ENCODE data around the gene CST3.
"Not testable (repeated sequence)": the region's sequence is repeated elsewhere in the genome, so short reads cannot be mapped to it uniquely, and the experiment has no call there.

CST3 gene, protein sequence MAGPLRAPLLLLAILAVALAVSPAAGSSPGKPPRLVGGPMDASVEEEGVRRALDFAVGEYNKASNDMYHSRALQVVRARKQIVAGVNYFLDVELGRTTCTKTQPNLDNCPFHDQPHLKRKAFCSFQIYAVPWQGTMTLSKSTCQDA

DNA sequence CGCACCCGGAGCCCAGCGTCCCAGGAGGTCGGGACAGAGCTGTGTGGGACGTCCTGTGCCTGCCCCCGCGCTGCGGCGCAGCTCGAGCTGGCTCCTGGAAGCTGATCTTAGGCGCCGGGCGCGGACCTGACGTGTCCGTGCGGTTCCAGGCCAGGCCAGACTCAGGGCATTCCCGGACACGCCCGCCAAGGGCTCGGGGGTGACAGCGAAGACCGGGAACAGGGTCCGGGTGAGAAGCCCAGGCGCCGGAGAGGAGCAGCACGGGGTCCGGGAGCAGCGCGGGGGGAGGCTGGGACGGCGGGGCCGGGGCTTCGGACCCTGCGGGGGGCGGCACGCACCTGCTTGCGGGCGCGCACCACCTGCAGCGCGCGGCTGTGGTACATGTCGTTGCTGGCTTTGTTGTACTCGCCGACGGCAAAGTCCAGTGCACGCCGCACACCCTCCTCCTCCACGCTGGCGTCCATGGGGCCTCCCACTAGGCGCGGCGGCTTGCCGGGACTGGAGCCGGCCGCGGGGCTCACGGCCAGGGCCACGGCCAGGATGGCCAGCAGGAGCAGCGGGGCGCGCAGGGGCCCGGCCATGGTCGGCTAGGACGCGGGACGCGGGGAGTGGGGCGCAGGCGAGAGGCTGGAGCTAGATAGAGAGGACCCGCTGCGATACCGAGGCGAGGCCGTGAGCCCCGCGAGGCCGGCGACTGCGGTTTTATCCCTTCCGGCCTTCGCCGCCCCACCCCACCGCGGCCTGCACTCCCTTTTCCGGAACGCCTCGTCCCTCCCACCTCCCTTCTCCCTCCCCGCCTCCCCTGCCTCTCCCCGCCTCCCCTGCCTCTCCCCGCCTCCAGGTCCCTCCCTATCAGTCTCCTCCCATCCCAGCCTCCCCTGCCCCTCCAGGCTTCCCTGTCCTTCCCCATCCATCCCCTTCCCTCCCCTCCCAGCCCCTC, at the start of gene CST3:
CST3 (minus strand) TSS at position 674 of the 940 bp plus-strand sequence; CDS start at position 581, 93 bp downstream.
- no peak for DNase-seq

DNA sequence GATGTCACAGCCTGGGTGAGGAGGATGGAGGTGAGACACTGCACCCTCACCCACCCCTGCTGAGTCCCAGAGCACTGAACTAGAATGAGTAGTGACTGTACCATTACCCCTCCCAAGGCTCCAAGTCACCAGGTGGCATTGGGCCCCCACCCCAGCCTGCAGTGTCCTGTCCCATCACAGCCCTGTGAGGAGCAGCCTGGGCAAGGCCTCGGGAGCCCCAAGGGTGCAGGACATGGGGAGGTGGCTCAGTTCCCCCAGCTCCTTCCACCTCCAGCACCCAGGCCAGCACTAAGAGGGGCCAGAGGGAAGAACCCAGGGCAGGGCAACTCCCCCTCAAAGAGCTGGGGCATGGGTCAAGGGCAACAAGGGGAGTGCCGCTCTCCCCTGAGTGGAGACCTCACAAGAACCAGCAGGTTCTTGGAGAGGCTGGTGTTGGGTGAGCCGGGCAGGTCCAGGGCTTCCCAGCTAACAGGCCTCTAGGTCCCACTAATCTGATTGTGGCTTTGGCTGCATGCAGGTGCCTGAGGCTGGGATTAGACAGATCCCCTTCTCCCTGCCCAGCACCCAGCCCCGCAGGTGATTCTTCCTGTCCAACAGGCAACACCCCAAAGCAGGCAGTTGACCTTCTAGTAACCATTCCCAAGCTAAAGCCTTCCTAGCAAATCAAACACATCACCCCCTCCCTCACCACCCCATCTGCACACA, 48.4 kb upstream of the CST3 start:
- DNase-seq: no peak

DNA sequence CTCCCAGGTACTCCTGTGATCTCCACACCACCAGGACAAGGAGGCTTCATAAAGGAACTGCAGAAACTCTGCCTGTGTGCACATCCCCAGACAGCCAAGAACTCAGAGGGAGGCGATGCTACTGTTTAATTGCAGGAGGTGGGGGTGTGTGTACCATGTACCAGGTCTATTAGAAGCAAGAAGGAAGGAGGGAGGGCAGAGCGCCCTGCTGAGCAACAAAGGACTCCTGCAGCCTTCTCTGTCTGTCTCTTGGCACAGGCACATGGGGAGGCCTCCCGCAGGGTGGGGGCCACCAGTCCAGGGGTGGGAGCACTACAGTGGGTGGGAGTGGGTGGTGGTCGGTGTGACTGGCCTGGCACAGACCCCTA, 47.8 kb upstream of the CST3 start:
- not testable (repeated sequence) for DNase-seq

DNA sequence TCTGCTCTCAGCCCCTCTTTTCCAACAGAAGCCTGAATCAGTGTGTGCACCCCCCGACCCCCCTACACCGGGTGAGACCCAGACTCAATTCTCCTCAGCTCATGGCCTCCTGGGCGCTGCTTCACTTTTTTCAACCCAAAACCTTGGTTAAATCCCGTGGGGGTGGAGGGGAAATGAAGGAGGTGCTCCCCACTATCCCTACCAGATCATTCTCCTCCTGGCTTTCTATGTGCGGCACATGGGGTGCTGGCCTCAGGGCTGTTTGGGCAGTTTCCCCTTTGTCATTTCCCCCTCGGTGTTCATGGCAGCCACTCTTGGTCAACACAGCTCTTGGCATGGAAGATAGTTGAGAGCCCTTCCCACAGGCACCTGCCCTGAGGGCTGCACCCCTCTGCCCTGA, 46.5 kb upstream of the CST3 start:
- DNase-seq: no peak

DNA sequence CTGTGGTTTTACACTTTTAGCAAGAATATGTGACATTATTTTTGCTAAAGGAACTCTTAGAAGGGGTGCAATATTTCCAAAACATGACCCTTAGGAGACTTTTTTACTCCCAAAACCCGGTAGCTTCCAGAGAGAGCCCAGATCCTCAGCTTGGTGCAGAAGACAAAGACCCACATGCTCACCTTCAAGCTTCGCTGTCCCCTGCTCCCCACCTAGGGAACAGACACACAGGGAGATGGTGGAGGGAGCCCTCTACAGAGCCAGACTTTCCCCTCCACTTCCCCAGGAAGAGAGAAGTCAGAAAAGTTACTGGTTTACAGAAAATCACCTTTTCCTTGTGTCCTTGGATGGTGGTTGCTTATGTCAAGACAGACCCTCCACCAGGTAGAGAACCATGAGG, 46.1 kb upstream of the CST3 start:
- no peak for DNase-seq

DNA sequence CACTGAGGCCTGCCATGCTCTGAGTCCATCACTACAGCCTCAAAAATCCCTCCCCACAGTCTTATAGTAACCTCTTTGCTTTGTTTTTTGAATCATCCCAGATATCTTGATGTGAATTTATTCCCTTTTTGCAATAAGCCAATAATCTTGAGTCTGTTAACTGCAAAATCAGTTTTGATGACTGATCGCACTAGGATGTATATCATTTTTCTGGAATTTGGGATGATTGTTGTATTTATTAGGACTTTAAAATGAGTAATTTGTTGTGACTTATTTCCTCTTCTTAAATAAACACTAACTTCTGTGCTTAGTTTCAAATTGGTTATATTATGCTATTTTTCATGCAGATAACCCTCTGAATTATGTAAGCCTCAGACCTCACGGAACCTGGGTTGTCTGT, 45.5 kb upstream of the CST3 start:
- DNase-seq: no peak

DNA sequence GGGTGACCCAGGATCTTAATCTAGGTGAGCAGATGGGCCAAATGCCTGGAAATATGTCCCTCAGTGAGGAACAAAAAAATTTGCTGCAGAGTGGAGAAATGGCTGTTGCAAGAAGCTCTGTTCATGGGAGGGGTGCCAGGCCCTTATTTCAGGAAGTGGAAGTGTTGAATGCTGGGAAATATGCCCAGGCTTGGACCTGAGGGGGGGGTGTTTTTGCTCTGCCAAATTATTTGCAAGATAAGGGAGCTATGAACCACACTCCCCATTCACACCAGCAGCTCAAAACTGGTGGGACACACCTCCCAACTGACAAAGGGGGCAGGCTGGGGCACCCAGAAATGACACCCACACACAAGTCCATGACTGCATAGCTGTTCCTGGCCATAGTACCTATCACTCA, 42.4 kb upstream of the CST3 start:
- DNase-seq: no peak

DNA sequence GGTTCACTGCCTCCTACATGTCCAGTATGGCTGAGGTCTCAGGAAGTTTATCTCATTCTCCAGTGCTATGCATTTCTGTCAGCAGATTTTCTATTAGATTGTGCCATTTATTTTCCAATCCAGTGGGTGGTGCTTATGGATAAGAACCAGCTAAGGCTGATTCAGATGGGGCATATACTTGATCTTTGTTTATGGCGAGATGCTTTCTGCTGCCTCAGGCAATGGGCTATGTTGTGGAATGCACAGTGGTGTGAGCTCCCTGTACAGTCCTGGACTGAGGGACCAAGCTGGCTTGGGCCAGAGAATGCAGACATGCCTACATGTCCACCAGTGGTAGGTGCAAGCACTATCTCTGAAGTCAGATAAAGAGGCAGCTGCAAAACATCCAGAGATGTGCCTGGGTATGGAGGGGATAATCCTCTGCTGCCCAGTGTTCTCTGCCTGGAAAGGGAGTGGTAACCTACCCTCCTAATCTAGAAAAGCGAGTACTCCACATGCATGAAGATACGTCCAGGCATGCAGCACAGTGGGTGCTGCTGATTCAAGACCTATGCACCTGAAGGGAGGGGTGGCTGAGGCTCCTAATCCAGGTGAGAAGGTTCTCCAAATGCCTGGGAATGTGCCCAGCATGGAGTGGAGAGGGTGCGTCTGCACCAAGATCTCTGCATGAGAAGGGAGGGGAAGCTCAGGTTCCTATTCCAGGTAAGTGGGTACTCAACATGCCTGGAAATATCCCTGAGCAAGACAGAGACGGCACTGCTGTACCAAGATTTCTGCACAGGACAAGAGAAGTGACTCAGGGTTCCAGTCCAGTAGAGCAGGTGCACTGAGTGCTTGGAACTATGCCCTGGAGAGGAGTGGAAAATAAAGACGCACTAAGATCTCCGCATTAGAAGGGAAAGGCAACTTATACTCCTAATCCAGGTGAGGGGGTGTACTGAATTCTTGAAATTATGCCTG, 41.7 kb upstream of the CST3 start:
- DNase-seq: no peak

DNA sequence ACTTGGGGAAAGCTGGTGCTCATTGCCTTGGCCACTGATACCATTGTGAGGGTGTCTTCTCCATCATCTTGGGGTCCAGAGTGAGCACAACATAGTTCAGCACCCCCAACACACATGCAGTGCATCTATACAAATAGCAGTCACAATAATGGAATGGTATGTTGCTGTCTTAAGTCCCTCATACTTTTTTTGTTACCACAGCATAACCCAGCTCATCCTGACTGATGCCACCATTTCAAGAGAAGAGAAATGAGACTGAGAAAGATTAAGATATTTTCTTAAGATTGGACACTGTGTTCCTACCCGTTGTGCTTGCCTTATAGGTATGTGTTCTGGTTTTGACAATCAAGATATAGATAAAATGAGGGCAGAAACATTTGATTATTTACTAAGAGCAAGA, 35.5 kb upstream of the CST3 start:
- no peak for DNase-seq

DNA sequence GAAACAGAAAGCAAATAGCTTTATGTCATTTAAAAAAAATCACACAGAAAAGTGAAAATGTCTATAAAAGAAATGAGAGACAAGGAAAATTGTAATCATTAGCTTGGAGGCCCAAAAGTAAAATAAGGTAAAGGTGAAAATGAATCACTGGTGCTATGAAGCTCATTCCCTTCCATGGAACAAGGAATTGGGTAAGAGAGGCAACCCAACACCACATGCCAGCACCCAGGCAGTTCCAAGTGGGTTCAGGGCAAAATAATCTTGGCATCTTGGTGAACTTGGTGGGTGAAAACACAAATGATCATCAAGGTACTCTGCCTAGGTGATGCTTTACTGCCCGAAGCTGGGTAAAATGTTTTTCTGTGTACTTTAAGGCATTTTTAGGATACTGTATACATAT, 34.4 kb upstream of the CST3 start:
- no peak for DNase-seq

DNA sequence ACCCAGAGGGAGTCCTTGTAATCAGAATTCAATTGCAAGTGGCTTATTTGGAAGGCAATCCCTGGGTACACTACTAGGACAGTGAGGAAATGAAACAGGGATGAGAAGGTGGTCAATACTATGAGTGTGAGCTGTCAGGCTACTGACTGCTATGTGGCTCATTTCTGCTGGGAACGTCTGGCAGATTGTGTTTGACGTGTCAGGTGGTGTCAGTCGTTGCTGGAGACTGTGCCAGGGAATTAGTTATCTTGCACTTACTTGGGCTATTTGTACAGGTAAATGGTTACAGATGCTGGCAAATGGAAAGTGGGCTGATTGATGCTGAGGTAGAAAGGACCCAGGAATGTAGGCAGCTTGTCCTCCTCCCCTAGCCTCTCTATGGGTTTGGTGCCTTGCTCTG, 33.7 kb upstream of the CST3 start:
- no peak for DNase-seq

DNA sequence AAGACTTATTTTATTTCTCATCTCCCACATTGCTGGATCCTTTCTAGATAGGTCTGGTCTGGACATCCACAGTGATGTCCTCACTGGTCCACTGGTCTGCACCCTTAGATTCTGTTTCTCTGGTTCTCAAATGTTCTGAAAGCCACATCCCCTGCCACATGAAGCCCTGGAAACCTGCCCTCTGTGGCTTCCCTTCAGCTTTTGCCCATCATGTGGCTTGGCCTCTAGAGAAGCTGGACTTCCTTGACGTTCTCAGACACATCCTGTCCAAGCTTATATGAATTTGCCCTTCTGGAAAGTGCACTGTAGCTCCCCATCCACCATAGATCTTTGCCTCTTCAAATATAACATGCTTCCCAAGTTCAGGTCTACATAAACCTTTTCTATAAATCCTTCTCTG, 32.6 kb upstream of the CST3 start:
- no peak for DNase-seq

DNA sequence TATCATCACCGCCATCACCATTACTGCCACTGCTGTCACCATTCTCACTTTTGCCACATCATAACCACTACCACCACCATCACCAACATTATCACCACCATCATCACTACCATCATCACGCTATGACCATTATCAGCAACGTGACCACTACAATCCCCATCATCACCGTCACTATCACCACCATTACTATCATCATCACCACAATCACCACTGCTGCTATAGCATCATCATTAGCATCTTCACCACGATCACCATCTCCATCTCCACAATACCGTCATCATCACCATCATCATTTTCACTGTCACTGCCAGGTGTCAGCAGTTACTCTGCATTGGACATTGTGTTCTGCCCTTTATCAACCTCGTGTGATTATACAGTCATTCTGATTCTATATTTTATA, 32.1 kb upstream of the CST3 start:
- DNase-seq: no peak

DNA sequence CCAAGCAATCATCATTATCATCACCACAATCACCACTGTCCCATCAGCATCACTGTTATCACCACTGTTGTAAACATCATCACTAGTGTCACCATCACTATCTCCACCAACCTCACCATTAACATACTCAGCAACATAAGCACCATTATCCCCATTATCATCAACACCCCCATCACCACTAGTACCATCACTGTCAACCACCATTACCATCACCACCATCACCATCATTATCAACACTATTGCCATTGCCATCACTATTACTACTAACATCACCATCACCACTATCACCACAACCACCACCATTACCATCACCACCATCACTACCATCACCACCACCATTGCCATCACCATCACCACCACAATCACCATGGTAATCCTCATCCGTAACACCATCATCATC, 31.6 kb upstream of the CST3 start:
- no peak for DNase-seq

DNA sequence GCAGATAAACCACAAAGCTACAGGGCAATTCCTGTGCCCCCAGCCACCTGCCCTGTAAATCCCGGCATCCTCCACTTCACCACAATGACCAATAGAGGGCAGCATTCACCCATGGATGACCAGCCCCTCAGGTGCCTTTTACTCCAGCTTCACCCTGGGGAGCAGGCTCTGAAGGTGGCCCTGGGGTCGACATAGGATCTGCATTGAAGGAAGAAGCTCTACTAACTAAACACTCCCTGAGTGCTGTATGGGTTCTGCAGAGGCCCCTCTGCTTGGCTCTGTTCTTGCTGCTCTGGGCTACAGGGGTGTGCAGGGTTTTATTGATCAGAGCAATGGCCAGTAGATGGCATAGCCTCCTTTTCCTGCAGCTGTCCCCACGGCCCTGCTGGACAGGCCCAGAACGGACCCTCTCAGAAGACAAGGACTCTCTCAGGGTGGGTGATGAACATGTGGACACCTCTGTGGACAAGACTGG, 30.8 kb upstream of the CST3 start:
- no peak for DNase-seq

DNA sequence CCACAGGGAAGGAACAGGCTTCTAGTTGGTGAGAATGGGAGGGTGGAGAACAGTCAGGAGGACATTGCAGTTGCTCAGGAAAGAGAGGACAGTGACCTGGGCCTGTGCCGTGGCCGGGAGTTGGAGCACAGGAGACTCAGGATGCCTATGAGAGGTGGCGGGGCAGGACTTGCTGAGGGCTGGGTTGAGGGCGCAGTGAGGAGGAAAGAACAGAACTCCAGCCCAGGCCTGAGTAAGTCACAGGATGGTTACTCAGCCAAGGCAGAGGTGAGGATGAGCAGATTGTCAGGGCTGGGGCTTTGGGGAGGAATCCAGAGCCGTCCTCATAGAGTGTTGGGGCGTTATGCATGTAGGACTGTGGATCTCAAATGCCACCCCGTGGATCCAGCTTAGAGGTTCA, 29.9 kb upstream of the CST3 start:
- no peak for DNase-seq

DNA sequence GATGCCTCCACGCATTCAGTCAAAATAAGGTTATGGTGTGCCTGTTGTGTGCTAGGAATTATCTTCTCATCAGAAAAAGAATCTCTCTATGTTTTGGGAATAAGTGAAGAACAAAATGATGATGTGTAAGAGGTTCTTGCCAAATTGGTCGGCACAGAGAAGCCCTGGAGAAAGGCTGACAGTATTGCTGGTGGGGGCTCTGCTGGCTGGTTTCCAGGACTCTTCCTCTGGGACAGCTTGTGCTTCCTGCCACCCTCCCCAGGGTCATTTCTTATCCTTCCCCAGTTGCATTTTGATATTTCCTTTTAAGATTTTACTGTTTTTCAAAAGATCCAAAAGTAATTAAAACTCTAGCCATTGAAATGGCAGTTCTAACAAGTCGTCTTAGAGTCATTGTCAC, 28.9 kb upstream of the CST3 start:
- no peak for DNase-seq

DNA sequence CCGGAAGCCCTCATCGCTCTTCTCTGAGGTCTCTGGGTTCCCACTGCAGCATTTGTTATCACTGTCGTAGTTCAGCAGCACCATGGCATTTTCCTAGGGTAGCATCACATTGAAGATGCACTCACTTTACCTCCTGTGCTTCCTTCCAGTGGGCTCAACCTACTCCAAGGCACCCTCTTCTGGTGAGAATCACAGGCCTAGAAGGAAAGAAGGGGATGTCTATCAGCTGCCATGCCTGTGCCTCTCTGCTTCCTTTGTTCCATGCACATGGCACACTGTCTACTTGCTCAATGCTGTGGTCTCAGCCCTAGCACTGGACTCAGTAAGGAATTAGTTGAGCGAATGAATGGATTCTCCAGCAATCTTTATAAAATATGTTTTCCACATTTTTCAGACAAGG, 28.4 kb upstream of the CST3 start:
- no peak for DNase-seq

DNA sequence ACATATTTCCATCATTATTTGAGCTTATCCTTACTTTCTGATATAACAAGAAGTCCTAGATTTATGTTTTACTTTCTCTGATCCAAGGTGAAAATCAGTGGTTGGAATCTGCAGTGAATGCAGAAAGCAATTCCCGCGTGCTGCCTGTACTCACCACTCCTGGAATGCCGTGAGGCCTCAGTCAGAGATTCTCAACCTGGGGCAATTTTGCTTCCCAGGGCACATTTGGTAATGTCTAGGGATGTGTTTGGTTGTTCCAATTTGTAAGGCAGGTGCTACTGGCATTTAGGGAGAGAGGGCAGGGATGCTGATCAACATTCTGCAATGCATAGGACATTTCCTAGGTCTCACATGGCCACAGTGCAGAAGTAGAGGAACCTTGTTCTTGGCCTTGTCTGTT, 27.2 kb upstream of the CST3 start:
- no peak for DNase-seq

DNA sequence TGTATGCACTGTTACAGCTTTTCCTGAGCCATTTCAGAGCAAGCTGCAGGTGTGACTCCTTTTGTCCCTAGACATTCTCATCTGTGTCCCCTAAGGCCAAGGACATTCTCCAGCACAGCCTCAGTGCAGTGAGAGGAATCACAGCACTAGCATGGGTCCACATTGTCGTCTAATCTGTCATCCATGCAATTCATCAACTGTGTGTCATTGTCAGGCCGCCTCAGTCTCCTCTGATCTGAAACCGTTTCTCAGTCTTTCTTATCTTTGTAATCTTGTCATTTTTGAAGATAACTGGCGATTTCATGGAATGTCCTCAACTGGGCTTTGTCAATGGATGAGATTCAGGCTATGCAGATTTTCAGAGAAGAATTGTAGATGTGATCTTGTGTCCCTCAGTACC, 26.3 kb upstream of the CST3 start:
- not testable (repeated sequence) for DNase-seq

DNA sequence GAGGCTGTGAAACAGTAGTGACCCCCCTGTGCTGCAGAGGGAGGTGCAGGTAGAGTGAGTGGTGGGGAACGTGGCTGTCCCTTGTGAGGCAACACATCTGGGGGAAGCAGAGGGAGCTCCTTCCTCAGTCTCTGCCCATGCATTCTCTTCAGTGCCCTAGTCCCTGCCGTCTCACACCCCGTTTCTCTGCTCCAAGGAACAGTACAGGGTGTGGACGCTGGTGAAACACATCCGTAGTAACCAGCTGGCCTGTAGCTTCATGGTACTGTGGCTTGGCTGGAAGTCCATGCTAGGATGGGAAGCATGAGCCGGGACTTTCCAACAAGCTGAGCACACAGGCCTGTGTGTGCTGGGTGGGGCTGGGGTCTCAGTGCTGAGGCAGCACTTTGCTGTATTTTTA, 25.4 kb upstream of the CST3 start:
- DNase-seq: no peak

DNA sequence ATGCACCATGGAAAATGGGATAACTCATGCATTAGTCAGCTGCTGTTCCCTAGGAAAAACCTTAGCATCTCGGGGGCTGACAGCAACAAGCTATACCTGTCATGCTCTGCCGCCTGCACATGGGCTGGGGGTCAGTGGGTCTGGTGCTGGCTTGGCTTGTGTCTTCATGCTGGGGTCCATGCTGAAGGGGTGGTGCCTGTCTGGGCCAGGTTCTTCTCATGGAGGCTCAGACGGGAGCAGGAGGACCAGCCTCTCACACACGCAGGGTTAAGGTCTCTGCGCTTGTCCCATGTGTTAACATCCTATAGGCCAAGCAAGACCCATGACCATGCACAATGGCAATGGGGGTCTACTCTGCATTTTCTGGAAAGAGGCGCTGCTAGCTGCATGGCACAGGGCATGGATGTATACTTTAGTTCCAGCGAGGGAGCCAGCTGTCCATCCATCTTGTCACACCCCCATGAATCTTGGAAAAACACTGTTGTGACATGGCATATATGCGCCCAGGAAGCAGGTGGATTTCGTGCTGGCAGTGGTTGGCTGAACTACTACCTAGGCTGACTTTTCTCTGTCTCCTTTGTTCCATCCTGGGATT, 24.6 kb upstream of the CST3 start:
- DNase-seq: no peak
